ENCODE measurements around the gene NKD2.
"Not testable (repeated sequence)": the region's sequence is repeated elsewhere in the genome, so short reads cannot be mapped to it uniquely, and the experiment has no call there.

NKD2 gene

GRCh38 chr5:1008451-1009358 lies at the start of gene NKD2:
TSS of gene NKD2 (plus strand) at chr5:1008802. CDS start at chr5:1009058, 256 bp downstream.
- DNase-seq (ENCODE audit: low read depth in 2 of 2), result peak; percentile 24 to 30

- no peak for DNase-seq (ENCODE audit: low read depth in 2 of 2)
Observed at GRCh38 chr5:959581-960531, 48.7 kb upstream of the NKD2 start.

GRCh38 chr5:960551-960950 lies 48.1 kb upstream of the NKD2 start:
- DNase-seq (ENCODE audit: low read depth in 2 of 2), result no peak

- DNase-seq (ENCODE audit: low read depth in 2 of 2), result no peak
Observed at GRCh38 chr5:961002-961710, 47.4 kb upstream of the NKD2 start.

DNA sequence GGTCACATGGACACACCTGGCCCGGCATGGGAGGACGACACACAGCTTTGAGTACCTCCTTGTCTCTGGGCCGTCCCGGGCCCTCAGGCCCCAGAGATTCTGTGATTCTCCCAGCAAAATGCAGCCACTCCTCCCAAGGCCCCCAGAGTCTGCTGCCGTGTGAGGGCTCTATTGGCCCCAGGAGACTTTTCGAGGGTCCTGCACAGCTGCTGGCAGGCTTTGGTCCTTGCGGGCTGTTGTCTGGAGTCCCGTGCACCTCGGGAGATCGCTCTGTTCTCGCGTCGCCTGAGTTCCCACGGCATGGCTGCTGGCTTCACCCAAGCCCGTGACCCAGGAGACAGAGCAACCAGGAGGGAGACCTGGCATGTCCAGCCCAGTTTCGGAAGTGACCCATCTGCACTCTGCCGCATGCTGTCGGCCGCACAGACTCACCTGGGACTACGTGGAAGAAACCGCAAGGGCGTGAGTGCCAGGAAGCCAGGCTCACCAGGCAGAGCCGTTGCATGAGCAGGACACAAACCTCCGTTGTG lies 46.8 kb upstream of the NKD2 start:
- DNase-seq (ENCODE audit: low read depth in 2 of 2), result no peak

GRCh38 chr5:962386-962785 lies 46.2 kb upstream of the NKD2 start:
- DNase-seq (ENCODE audit: low read depth in 2 of 2), result no peak

GRCh38 chr5:962801-963200 lies 45.8 kb upstream of the NKD2 start:
- DNase-seq (ENCODE audit: low read depth in 2 of 2), result no peak

- no peak for DNase-seq (ENCODE audit: low read depth in 2 of 2)
Observed at GRCh38 chr5:963310-963672, 45.3 kb upstream of the NKD2 start.

DNA sequence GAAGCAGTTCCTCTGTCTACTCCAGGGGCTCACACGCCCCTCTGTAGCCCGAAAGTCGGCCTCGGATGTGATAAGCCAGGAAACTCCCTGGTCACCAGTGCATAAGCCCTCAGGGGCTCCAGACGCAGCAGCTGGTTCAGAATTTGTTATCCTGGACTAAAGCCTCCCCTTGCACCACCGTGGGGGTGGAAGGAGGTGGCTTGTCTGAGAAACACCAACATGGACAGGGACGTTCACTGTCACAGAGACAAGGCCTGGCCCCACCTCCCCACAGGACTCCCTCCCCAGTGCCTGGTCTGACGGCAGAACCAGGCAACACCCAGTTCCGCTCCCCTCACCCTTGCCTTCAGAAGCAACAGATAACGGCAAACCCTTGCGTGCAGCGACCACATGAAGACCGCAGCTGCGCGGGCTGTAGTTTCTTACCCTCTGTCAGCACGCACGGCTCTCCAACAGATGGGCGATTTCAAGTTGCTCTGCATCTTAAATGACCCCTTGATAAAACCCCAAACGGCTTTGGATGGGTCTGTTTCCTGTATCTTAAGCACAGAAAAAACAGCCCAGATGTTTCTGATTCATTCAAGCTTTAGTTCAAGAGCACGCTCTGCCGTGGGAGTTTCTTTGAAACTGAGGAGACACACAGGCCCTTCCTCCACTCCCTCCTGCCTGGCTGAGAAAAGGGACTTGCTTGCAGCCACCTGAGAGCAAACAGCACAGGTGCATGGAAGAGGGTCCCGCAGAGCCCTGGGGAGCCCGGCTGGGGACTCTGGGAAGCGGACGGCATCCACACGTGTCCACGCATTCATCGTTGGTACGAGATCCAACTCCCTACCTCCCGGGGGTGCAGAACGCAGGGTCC lies 44.7 kb upstream of the NKD2 start:
- peak in 1 of 2 donors; percentile 39 for DNase-seq (ENCODE audit: low read depth in 2 of 2)

- DNase-seq (ENCODE audit: low read depth in 2 of 2), result no peak
Observed at GRCh38 chr5:964821-965220, 43.8 kb upstream of the NKD2 start.

GRCh38 chr5:965604-966344 lies 42.8 kb upstream of the NKD2 start:
- no peak for DNase-seq (ENCODE audit: low read depth in 2 of 2)

DNA sequence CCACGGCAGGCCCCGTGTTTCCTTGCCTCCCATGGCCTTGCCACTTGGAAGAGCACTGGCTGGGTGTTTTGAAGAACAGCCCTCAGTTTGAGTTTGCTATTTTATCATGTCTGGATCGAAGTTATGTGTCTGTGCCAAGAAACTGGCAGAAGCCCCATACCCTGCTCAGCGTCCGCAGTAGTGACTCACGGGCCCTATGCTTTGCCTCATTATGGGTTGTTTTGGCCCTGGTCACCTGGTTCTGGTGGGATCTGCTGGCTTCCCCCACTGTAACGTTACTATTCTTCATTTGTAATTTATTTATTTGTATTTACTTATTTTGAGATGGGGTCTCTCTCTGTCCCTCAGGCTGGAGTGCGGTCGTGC lies 42.3 kb upstream of the NKD2 start:
- DNase-seq (ENCODE audit: low read depth in 2 of 2), result no peak

GRCh38 chr5:966941-967340 lies 41.7 kb upstream of the NKD2 start:
- no peak for DNase-seq (ENCODE audit: low read depth in 2 of 2)

GRCh38 chr5:968881-969280 lies 39.7 kb upstream of the NKD2 start:
- DNase-seq (ENCODE audit: low read depth in 2 of 2), result no peak

GRCh38 chr5:969408-969839 lies 39.2 kb upstream of the NKD2 start:
- DNase-seq (ENCODE audit: low read depth in 2 of 2), result no peak

DNA sequence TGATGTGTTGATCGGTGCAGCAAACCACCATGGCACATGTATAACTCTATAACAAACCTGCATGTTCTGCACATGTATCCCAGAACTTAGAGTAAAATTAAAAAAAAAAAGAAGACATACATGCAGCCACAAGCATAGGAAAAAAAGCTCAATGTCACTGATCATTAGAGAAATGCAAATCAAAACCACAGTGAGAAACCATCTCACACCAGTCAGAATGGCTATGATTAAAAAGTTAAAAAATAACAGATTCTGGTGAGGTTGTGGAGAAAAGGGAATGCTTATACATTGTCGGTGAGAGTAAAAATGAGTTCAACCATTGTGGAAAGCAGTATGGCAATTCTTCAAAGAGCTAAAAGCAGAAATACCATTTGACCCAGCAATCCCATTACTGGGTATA lies 36.0 kb upstream of the NKD2 start:
- DNase-seq (ENCODE audit: low read depth in 2 of 2), result not testable (repeated sequence)

GRCh38 chr5:976849-977751 lies 31.5 kb upstream of the NKD2 start:
- no peak for DNase-seq (ENCODE audit: low read depth in 2 of 2)

- no peak for DNase-seq (ENCODE audit: low read depth in 2 of 2)
Observed at GRCh38 chr5:978054-978453, 30.5 kb upstream of the NKD2 start.

- DNase-seq (ENCODE audit: low read depth in 2 of 2), result no peak
Observed at GRCh38 chr5:978693-979092, 29.9 kb upstream of the NKD2 start.
